Stomach (tissue), 9 donors: ENCODE measurements around the gene AFTPH. TPM values are rescaled to one million over a fixed set of nuclear protein-coding genes. Genes with fewer than 3 reads are reported as not detected.

Source experiments
- DNase-seq, 2 donors: peaks; one replicate each; pipeline versions ENCODE4 v3.0.0 to v3.0.0-alpha.2; 2013 to 2019
- H3K27ac ChIP-seq, 5 donors: fragments of 200-600 bp in 4 of 5; sonication (generic) in 4 of 5; one replicate each; pipeline ENCODE4 v1.5.1; 2013 to 2019; ENCODE audit warnings: mild to moderate bottlenecking in 1 of 5, moderate library complexity in 1 of 5
- H3K27me3 ChIP-seq, 3 donors: fragments of 200-600 bp; sonication (generic); one replicate each; pipeline ENCODE4 v1.5.1; 2017 to 2019; ENCODE audit warnings: mixed run types in 1 of 3
- H3K36me3 ChIP-seq, 4 donors: fragments of 200-600 bp; sonication (generic); 1 replicate in 3 of 4; 2 replicates in 1 of 4; pipeline ENCODE4 v1.5.1; 2016 to 2019
- H3K4me1 ChIP-seq, 4 donors: fragments of 200-600 bp; sonication (generic); one replicate each; pipeline ENCODE4 v1.5.1; 2016 to 2019
- H3K4me3 ChIP-seq, 4 donors: fragments of 200-600 bp; sonication (generic) in 3 of 4; one replicate each; pipeline ENCODE4 v1.5.1; 2016 to 2019; ENCODE audit warnings: mild to moderate bottlenecking in 1 of 4
- H3K9me3 ChIP-seq, 4 donors: fragments of 200-600 bp; sonication (generic); one replicate each; pipeline ENCODE4 v1.5.1; 2016 to 2019
- CTCF ChIP-seq, 7 experiments: fragments of 450-650 bp in 4 of 7; fragments of 200-600 bp in 3 of 7; sonication (generic) in 3 of 7; IDR thresholded peaks; one replicate each; pipeline ENCODE4 v1.5.1; 2016 to 2019; ENCODE audit warnings: antibody characterized with exemption in 7 of 7, control low read depth in 2 of 7, mild to moderate bottlenecking in 1 of 7
- EP300 ChIP-seq: sonication (generic); formaldehyde crosslinking; IDR thresholded peaks from one replicate; pipeline ENCODE4 v1.6.1; 2017; ENCODE audit warnings: antibody characterized with exemption
- POLR2A ChIP-seq, 4 donors: fragments of 450-650 bp; IDR thresholded peaks; one replicate each; pipeline ENCODE4 v1.6.1; 2016; ENCODE audit warnings: antibody characterized with exemption in 4 of 4, control low read depth in 2 of 4, mild to moderate bottlenecking in 1 of 4, moderate library complexity in 1 of 4
- POLR2AphosphoS5 ChIP-seq, 3 donors: sonication (generic); formaldehyde crosslinking; IDR thresholded peaks; one replicate each; pipeline ENCODE4 v1.6.1; 2016; ENCODE audit warnings: antibody characterized with exemption in 3 of 3
- WGBS, 5 donors: extraction: QIAGEN DNeasy Blood & Tissue Kit in 3 of 5; methylation state at CpG; one replicate each; pipeline versions ENCODE4 v1.1.5 to v1.1.7; 2013 to 2018; 5-methylcytosine and 5-hydroxymethylcytosine counted together
- intact Hi-C: fragments of 100-400 bp; cut with DNase I; formaldehyde crosslinking; loops from one replicate; pipeline ENCODE4 v1.15.1; 2023; ENCODE audit warnings: low total_unique reads
- polyA plus RNA-seq, 3 donors: library from polyadenylated mRNA; stranded (reverse); fragments of 200-250 nt; gene quantifications; one replicate each; pipeline ENCODE4 v1.2.3, GENCODE V29; 2013
- total RNA-seq, 5 donors: library from RNA; depleted of rRNA; stranded (reverse); fragments of >200 nt; gene quantifications; one replicate each; pipeline versions ENCODE4 v1.1.0 to v1.2.3, GENCODE V29; 2014 to 2016
- donor health status: healthy with polysubstance abuse.
- donor health status: Bipolar disorder and iron deficiency.
- donor health status: healthy.

AFTPH gene
- total and polyA plus RNA-seq, 8 donors, result 19.8 to 93.6 (median 38.9) TPM

- WGBS, 5 donors, result 55 to 65% (median 61%) methylated on average over 6 of the region's 6 CpGs
- Histone ChIP-seq H3K27me3 (no peaks in the 10 kb centered on the region), H3K4me3 (no peak overlapping the region), H3K27ac (no peak overlapping the region), H3K36me3 (peaks cover 8 to 77% (median 69%) of the 10 kb centered on the region in 4 donors), H3K4me1 (peaks cover 0 to 9% (median 2%) of the 10 kb centered on the region in 4 donors), H3K9me3 (no peaks in the 10 kb centered on the region)
- peak in 1 of 2 donors; percentile 75 for DNase-seq
- TF ChIP-seq CTCF (IDR thresholded peaks at IDR 0.05), result peak in 5 of 7 experiments; percentile 25 to 36 (median 32)
- peak in 1 of 3 donors; percentile 14 for TF ChIP-seq POLR2AphosphoS5 (IDR thresholded peaks at IDR 0.05)
- TF ChIP-seq POLR2A (IDR thresholded peaks at IDR 0.05), result no peak
- TF ChIP-seq EP300, result no peak
- intact Hi-C loops, result no loop called here
Observed at GRCh38 chr2:64586883-64587481, 62.9 kb downstream of the AFTPH start.

- H3K36me3 ChIP-seq, result peaks cover 8 to 77% (median 70%) of the 10 kb centered on the region in 4 donors
- H3K27me3 ChIP-seq, result no peaks in the 10 kb centered on the region
- no peak overlapping the region for H3K27ac ChIP-seq
- intact Hi-C loops, result no loop called here
- DNase-seq, result no peak
- TF ChIP-seq CTCF (IDR thresholded peaks at IDR 0.05) (no peak), EP300 (no peak), POLR2A (IDR thresholded peaks at IDR 0.05) (no peak), POLR2AphosphoS5 (IDR thresholded peaks at IDR 0.05) (no peak)
- H3K9me3 ChIP-seq, result no peaks in the 10 kb centered on the region
- H3K4me1 ChIP-seq, result peaks cover 0 to 9% (median 2%) of the 10 kb centered on the region in 4 donors
- H3K4me3 ChIP-seq, result no peak overlapping the region
Observed at GRCh38 chr2:64587561-64587960, 63.4 kb downstream of the AFTPH start.

- DNase-seq, result no peak
- Histone ChIP-seq H3K4me3 (no peak overlapping the region), H3K4me1 (peaks cover 0 to 9% (median 2%) of the 10 kb centered on the region in 4 donors), H3K9me3 (no peaks in the 10 kb centered on the region), H3K27me3 (no peaks in the 10 kb centered on the region), H3K27ac (no peak overlapping the region), H3K36me3 (peaks cover 0 to 71% (median 60%) of the 10 kb centered on the region in 4 donors)
- 83 to 90% (median 87%) methylated on average over 4 of the region's 4 CpGs for WGBS, 5 donors
- TF ChIP-seq POLR2A (IDR thresholded peaks at IDR 0.05) (no peak), CTCF (IDR thresholded peaks at IDR 0.05) (no peak), POLR2AphosphoS5 (IDR thresholded peaks at IDR 0.05) (no peak), EP300 (no peak)
- intact Hi-C loops, result no loop called here
Observed at GRCh38 chr2:64591188-64591587, 67.1 kb downstream of the AFTPH start.

GRCh38 chr2:64593035-64593655, 69.0 kb downstream of the AFTPH start:
- no peaks in the 10 kb centered on the region for H3K27me3 ChIP-seq
- 81 to 88% (median 85%) methylated on average over 4 of the region's 4 CpGs for WGBS, 5 donors
- no peak for TF ChIP-seq POLR2AphosphoS5 (IDR thresholded peaks at IDR 0.05)
- TF ChIP-seq CTCF (IDR thresholded peaks at IDR 0.05), result no peak
- TF ChIP-seq POLR2A (IDR thresholded peaks at IDR 0.05), result no peak
- no peak for TF ChIP-seq EP300
- H3K4me1 ChIP-seq, result no peaks in the 10 kb centered on the region
- H3K9me3 ChIP-seq, result no peaks in the 10 kb centered on the region
- peaks cover 0 to 54% (median 53%) of the 10 kb centered on the region in 4 donors for H3K36me3 ChIP-seq
- intact Hi-C loops, result no loop called here
- no peak overlapping the region for H3K27ac ChIP-seq
- no peak overlapping the region for H3K4me3 ChIP-seq
- no peak for DNase-seq
